OCI-LY7 (cell line): Measurements from ENCODE around the gene EIF5A2. TPM values are rescaled to one million over a fixed set of nuclear protein-coding genes. Genes with fewer than 3 reads are reported as not detected.

ENCODE experiments used
- BruUV-seq: library from RNA; stranded (reverse); fragments of 400-500 nt; replicated peaks from 2 replicates; lab custom pipeline; 2021; lab: Mats Ljungman, UMichigan
- CTCF ChIA-PET: fragments of 300-600 bp; sonication (Branson Sonifier 250); formaldehyde crosslinking; loops from one replicate; lab custom pipeline; 2022; ENCODE audit warnings: antibody characterized with exemption; ENCODE audit not compliant: unreplicated experiment; lab: Charles Lee
- POLR2A ChIA-PET: fragments of 300-600 bp; sonication (Branson Sonifier 250); formaldehyde crosslinking; loops from one replicate; lab custom pipeline; 2022; ENCODE audit warnings: antibody characterized with exemption; lab: Charles Lee
- DNase-seq: peaks from one replicate; pipeline ENCODE4 v3.0.0-alpha.2; 2015; ENCODE audit warnings: low spot score
- H2AFZ ChIP-seq: fragments of 200-600 bp; sonication (generic), shearing (Covaris generic); 2 replicates; pipeline ENCODE4 v1.6.1; 2014; ENCODE audit warnings: mild to moderate bottlenecking, antibody characterized with exemption, low read length, moderate library complexity
- H3K27ac ChIP-seq: fragments of 200-600 bp; sonication (generic); 2 replicates; pipeline ENCODE4 v1.5.1; 2014; ENCODE audit warnings: mixed run types, low read depth, mild to moderate bottlenecking, moderate library complexity, low read length, inconsistent platforms; ENCODE audit not compliant: poor library complexity, severe bottlenecking
- H3K36me3 ChIP-seq: fragments of 200-600 bp; sonication (generic); 2 replicates; pipeline ENCODE4 v1.6.1; 2014; ENCODE audit warnings: mild to moderate bottlenecking, antibody characterized with exemption, low read length, moderate library complexity, mixed read lengths; ENCODE audit not compliant: insufficient read depth
- H3K4me1 ChIP-seq: fragments of 200-600 bp; sonication (generic); 2 replicates; pipeline ENCODE4 v1.5.1; 2014; ENCODE audit warnings: mild to moderate bottlenecking, low read length; ENCODE audit not compliant: insufficient read depth, poor library complexity, severe bottlenecking
- H3K4me2 ChIP-seq: fragments of 200-600 bp; sonication (generic); 2 replicates; pipeline ENCODE4 v1.6.1; 2014; ENCODE audit warnings: mild to moderate bottlenecking, low read length
- H3K4me3 ChIP-seq: fragments of 200-600 bp; sonication (generic); 2 replicates; pipeline ENCODE4 v1.5.1; 2014; ENCODE audit warnings: mild to moderate bottlenecking, low read depth, low read length; ENCODE audit not compliant: poor library complexity, severe bottlenecking
- H3K79me2 ChIP-seq: fragments of 200-600 bp; sonication (generic); 2 replicates; pipeline ENCODE4 v1.6.1; 2016; ENCODE audit warnings: low read depth, mild to moderate bottlenecking, low read length, moderate library complexity, mixed read lengths; ENCODE audit not compliant: insufficient read depth
- H3K9me2 ChIP-seq: fragments of 200-600 bp; sonication (generic); 2 replicates; pipeline ENCODE4 v1.6.1; 2016; ENCODE audit warnings: mild to moderate bottlenecking, low read length, mixed read lengths; ENCODE audit not compliant: insufficient read depth
- H3K9me3 ChIP-seq: fragments of 200-600 bp; sonication (generic); 2 replicates; pipeline ENCODE4 v1.6.1; 2014; ENCODE audit warnings: mild to moderate bottlenecking, mixed run types, low read length, mixed read lengths
- H4K20me1 ChIP-seq: fragments of 200-600 bp; sonication (generic); 2 replicates; pipeline ENCODE4 v1.6.1; 2014; ENCODE audit warnings: mild to moderate bottlenecking, antibody characterized with exemption, low read length, moderate library complexity, mixed read lengths; ENCODE audit not compliant: insufficient read depth
- EZH2phosphoT487 ChIP-seq: fragments of 200-600 bp; sonication (generic); IDR thresholded peaks from 2 replicates; pipeline ENCODE4 v1.6.1; 2018; ENCODE audit warnings: low read depth, borderline replicate concordance, mild to moderate bottlenecking, mixed run types, antibody characterized with exemption, low read length, moderate library complexity, mixed read lengths
- intact Hi-C: fragments of 100-400 bp; cut with micrococcal nuclease; formaldehyde crosslinking; loops from one replicate; pipeline ENCODE4 v1.10.0; 2022; ENCODE audit not compliant: unreplicated experiment
- total RNA-seq, 2 experiments: library from RNA; depleted of rRNA in 1 of 2; stranded (reverse); fragments of >200 nt in 1 of 2; shearing (Covaris generic) in 1 of 2; gene quantifications; 2 replicates each; pipeline ENCODE4 v1.2.3, GENCODE V29; 2014 to 2022
- TF ChIP-seq, protein P1 (sequence below): fragments of 200-600 bp; sonication (generic); conservative IDR thresholded peaks from 2 replicates; pipeline ENCODE4 v1.5.1; 2014; ENCODE audit warnings: mild to moderate bottlenecking, antibody characterized with exemption, low read length, moderate library complexity, mixed read lengths

Gene EIF5A2
- total RNA-seq, 2 experiments from 2014 or later: 3.1 to 21.9 TPM

DNA sequence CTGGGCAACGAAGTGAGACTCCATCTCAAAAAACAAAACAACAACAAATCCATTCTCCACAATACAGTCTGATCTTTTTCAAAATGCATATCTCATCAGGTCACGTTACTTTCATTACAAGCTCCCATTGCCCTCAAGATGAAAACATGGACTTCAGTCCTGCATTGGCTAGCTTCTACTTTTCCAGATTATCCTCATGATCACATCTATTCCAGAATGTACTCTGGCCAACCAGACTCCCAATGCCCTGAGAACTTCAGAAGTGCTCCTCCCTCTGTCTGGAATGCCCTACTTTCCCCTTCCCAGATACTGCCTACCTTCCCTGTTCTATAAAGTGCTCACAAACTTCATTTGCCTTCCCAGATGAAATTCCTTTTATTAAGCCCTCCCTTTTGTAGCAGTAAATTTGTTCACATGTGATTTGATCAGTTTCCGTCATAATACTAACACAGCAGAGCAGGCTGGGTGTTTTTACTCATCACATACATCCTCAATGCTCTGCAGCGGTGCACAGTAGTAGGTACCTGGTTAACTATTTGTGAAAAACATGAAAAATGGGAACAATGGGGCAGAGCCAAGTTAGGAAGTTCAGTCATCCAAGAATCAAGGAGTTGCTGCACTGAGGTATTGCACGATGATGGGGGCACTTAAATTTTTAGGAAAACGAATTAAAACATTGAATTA, 43.8 kb downstream of the EIF5A2 start:
- H3K4me2 ChIP-seq: no peak overlapping the region
- peaks cover 34% of the 10 kb centered on the region for H3K79me2 ChIP-seq
- no peak overlapping the region for H3K27ac ChIP-seq
- no peaks in the 10 kb centered on the region for H3K9me2 ChIP-seq
- DNase-seq: no peak
- ChIA-PET POLR2A (interaction anchor here (0.6 to 2.5 kb wide), 5 partner anchors 10 to 501 kb away, joined by 4 to 19 read pairs (median 6); no protein-coding TSS in a partner anchor), CTCF (no interaction called here)
- peaks cover 18% of the 10 kb centered on the region for H3K4me1 ChIP-seq
- H2AFZ ChIP-seq: no peak overlapping the region
- BruUV-seq: no TSS peak
- H3K36me3 ChIP-seq: peaks cover 53% of the 10 kb centered on the region
- intact Hi-C loops: loop anchor here (5.0 kb wide), 2 partner anchors 232 to 507 kb away; partner anchors contain the start of gene SKIL
- H3K4me3 ChIP-seq: no peak overlapping the region
- peaks cover 14% of the 10 kb centered on the region for H4K20me1 ChIP-seq
- no peaks in the 10 kb centered on the region for H3K9me3 ChIP-seq
- TF ChIP-seq, protein P1, sequence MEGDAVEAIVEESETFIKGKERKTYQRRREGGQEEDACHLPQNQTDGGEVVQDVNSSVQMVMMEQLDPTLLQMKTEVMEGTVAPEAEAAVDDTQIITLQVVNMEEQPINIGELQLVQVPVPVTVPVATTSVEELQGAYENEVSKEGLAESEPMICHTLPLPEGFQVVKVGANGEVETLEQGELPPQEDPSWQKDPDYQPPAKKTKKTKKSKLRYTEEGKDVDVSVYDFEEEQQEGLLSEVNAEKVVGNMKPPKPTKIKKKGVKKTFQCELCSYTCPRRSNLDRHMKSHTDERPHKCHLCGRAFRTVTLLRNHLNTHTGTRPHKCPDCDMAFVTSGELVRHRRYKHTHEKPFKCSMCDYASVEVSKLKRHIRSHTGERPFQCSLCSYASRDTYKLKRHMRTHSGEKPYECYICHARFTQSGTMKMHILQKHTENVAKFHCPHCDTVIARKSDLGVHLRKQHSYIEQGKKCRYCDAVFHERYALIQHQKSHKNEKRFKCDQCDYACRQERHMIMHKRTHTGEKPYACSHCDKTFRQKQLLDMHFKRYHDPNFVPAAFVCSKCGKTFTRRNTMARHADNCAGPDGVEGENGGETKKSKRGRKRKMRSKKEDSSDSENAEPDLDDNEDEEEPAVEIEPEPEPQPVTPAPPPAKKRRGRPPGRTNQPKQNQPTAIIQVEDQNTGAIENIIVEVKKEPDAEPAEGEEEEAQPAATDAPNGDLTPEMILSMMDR: no peak
- no peak for TF ChIP-seq EZH2phosphoT487

DNA sequence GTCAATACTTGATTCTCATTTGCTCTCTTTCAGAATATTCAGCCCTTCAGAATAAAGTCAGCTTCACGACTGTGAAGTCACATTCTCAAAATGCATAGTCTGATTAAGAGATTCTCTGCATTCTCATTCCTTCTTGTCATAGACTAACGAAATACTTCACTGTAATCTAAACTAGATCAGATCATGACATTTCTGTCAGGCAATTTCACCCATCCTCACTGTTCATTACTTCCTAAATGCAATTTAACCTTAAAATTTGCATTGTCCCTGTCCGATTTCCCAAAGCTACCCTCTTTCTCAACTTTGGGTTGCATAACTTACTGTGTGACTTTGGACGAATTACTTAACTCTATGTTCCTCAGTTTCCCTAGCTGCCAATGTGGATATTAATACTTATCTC, 44.6 kb downstream of the EIF5A2 start:
- no peaks in the 10 kb centered on the region for H3K9me3 ChIP-seq
- H3K4me3 ChIP-seq: no peak overlapping the region
- intact Hi-C loops: no loop called here
- H3K36me3 ChIP-seq: peaks cover 44% of the 10 kb centered on the region
- POLR2A ChIA-PET: interaction anchor here (0.6 to 1.3 kb wide), 4 partner anchors 10 to 500 kb away, joined by 4 to 6 read pairs (median 5); no protein-coding TSS in a partner anchor
- DNase-seq: no peak
- H4K20me1 ChIP-seq: peaks cover 14% of the 10 kb centered on the region
- H3K79me2 ChIP-seq: peaks cover 25% of the 10 kb centered on the region
- H2AFZ ChIP-seq: no peak overlapping the region
- CTCF ChIA-PET: no interaction called here
- no peak overlapping the region for H3K27ac ChIP-seq
- no peaks in the 10 kb centered on the region for H3K9me2 ChIP-seq
- no TSS peak for BruUV-seq
- TF ChIP-seq, protein P1: no peak
- TF ChIP-seq EZH2phosphoT487: no peak
- no peak overlapping the region for H3K4me2 ChIP-seq
- H3K4me1 ChIP-seq: peaks cover 18% of the 10 kb centered on the region
